Endometrial microvascular endothelial cells (primary cell): Measurements from ENCODE around the gene FAM83C. TPM values are rescaled to one million over a fixed set of nuclear protein-coding genes. Genes with fewer than 3 reads are reported as not detected.

Source experiments
- in situ Hi-C: cut with HindIII; loops from 2 replicates; pipeline ENCODE4 v1.10.0; 2017; ENCODE audit warnings: low sequenced_read_pairs, low pct_unique_long_range_greater_than_20kb; ENCODE audit errors: inconsistent ontology term
- total RNA-seq: library from RNA; depleted of rRNA; stranded (reverse); fragments of >200 nt; gene quantifications from one replicate; pipeline ENCODE4 v1.2.3, GENCODE V29; 2015; ENCODE audit errors: inconsistent ontology term

Gene FAM83C
- total RNA-seq = not detected

GRCh38 chr20:35291654-35292503, at the start of gene FAM83C:
Gene FAM83C, minus strand, starts transcription at chr20:35292425. Its CDS starts 121 bp downstream, at chr20:35292304.
- in situ Hi-C loops = no loop called here

GRCh38 chr20:35341366-35342028, 49.3 kb upstream of the FAM83C start:
- in situ Hi-C loops = no loop called here

- in situ Hi-C loops = no loop called here
Observed at GRCh38 chr20:35340436-35340835, 48.2 kb upstream of the FAM83C start.

DNA sequence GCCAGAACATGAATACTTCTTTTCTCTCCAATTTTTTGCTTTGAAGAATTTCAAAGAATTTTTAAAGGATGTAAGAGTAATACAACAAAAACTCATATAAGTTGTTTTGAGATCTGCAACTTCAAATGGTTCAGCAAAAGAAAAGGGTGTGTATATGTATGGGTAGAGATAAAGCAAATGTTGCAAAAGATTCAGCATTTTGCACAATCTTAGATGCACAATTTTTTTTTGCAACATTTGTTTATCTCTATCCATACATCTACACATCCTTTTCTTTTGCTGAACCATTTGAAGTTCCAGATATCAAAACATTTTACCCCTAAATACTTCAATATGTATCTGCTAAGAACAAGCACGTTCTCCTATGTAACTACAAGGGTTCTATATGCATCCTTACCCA, 47.4 kb upstream of the FAM83C start:
- in situ Hi-C loops = no loop called here

DNA sequence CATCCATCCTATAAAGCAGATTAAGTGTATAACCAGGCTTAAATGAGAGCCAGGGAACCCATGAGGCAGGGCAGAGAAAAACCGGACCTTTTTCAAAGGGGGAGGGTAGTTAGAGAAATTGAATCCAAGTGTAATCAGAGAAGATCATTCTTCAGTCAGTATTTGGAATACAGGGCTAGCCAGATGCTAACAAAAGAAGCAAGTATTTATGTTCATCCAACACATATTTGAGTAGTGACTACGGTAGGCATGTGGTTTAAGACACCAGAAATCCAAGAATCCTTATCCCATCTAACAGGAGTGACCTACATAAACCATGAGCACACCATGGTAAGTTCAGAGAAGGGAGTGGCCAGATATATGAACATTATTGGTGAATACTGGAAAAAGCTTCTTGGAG, 46.8 kb upstream of the FAM83C start:
- in situ Hi-C loops = no loop called here

GRCh38 chr20:35334311-35335101, 42.3 kb upstream of the FAM83C start:
- in situ Hi-C loops = no loop called here

DNA sequence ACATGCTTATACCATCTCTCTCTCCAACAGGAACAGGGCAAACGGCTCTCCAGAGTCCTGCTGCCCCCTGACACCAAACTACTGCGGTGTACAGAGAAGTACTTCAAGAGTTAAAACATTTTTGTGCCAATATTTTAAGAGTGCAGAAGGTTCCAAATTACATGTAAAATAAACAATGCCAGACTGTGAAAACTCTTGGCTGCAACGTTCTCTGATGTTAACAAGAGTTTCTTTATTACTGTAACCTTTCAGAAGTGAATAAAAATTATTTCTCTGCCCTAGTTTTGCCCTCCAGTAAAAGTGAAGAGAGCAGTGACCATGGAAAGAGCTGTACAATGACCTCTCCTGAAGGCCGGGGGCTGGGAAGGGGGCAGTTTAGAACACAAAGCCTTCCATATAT, 41.4 kb upstream of the FAM83C start:
- in situ Hi-C loops = no loop called here

DNA sequence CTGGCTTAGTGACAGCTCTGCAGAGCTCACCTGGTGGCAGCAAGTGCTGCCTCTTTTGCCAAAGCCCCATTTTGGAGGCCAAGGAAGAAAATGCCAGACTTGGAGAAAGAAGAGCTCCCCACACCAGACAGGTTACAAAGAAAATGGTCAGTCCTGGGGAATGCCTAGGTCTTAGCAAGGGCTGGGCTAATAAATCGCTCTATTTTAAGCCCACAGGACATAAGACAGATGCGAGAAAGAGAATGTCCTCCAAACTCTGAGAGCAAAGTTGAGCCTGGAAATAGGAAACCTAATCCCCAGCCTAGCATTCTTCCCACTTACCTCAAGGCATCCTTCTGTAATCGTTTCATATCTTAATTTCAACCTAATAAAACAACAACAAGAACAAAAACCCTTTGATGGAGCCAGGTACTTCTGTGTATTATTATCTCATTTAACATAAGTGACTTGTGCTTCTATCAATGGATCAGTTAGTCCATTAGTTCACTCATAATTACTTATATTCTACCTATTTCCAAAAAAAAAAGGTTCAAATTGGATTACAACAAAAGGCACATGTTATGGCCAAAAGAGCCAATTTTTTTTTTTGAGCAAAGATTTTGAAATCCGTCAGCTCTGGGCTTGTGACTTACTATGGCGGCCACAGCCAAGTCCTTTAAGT, 40.4 kb upstream of the FAM83C start:
- in situ Hi-C loops = no loop called here

- in situ Hi-C loops = no loop called here
Observed at GRCh38 chr20:35329435-35330139, 37.4 kb upstream of the FAM83C start.

DNA sequence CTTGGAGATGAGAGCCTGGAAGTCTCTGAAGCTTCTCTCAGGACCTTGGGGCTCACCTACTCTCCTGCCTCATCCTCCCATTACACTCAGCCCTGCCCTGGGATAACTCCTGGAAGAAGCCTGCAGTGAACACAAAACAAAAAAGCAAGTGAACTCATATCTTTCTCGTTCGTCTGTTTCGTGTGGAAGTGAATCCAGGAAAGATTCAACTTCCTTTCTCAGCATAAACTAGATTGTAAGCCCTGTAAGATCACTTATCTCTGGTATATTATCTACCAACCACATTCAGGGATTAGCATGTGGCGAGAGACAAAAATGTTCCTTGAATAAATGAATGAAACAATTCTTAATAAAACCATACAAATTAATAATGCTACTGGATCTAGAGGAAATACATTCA, 36.5 kb upstream of the FAM83C start:
- in situ Hi-C loops = no loop called here

- in situ Hi-C loops = no loop called here
Observed at GRCh38 chr20:35328095-35328685, 36.0 kb upstream of the FAM83C start.

GRCh38 chr20:35327074-35327976, 35.1 kb upstream of the FAM83C start:
- in situ Hi-C loops = no loop called here

DNA sequence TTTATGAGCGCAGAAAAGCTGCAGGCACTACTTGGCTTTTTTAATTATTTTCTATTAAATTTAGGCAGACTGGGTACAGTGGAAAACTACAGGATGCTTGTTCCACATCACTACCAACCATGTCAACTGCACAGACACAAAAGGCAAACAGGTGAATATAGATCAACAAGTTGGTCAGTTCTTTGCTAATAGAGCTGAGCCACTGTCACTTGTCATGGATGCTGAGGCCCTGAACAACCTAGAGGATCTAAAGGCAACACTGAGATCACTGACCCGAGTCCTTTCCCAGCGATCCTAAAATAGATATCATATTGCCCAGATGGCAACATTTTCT, 34.5 kb upstream of the FAM83C start:
- in situ Hi-C loops = no loop called here

GRCh38 chr20:35326021-35326739, 34.0 kb upstream of the FAM83C start:
- in situ Hi-C loops = no loop called here

DNA sequence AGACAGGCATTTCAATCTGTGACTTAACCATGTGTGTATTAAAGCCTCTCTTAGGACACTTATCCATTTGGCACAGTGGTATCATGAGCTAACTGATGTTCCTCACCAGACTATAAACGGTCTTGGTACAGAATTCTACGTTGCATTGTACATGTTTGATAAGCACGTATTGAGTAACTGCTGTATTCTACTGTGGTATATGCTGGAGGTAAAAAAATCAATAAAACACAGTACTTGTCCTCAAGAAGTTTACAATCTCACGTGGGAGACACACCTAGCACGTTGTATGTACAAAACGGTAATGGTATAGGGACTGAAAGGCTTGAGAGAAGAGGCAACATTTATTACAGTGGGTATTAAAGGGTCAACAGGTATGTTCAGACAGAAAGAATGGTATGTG, 33.2 kb upstream of the FAM83C start:
- in situ Hi-C loops = no loop called here

DNA sequence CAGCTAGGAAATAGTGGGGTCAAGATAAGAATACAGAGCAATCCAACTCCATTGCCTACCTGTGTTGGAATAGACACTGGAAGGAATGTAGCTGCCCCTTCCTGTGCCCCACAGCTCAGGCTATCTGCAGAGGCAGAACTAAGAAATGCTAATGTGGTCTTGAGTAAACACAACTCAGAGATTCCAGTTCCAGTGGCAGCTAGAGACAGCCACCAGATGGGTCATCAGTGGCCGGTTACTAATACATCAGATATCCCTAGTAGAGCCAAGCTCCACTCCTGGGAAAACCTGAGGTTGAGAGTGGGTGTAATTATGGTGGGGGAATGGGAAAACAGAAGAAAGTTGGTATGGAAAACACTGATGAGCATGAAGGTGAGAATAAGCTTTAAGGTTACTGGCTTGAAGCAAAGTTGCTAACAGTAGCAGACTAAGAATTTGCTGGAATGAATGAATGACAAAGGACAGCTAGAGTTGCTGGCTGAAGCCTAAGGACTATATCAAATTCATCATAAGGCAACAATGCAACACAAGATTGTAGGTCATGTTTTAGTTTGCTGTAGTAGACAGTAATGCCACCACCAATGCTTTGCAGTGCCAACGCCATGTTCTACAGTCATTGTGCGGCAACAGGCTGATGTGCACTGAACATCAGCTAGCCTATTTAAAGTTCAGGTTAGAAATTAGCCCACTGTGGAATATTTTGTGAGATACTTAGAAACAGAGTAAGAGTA, 28.3 kb upstream of the FAM83C start:
- in situ Hi-C loops = no loop called here
